ENCODE data around the gene GRID2.

GRID2 gene

GRCh38 chr4:93414041-93414550, 1110.3 kb downstream of the GRID2 start:
- DNase-seq (ENCODE audit: low spot score): no peak

DNA sequence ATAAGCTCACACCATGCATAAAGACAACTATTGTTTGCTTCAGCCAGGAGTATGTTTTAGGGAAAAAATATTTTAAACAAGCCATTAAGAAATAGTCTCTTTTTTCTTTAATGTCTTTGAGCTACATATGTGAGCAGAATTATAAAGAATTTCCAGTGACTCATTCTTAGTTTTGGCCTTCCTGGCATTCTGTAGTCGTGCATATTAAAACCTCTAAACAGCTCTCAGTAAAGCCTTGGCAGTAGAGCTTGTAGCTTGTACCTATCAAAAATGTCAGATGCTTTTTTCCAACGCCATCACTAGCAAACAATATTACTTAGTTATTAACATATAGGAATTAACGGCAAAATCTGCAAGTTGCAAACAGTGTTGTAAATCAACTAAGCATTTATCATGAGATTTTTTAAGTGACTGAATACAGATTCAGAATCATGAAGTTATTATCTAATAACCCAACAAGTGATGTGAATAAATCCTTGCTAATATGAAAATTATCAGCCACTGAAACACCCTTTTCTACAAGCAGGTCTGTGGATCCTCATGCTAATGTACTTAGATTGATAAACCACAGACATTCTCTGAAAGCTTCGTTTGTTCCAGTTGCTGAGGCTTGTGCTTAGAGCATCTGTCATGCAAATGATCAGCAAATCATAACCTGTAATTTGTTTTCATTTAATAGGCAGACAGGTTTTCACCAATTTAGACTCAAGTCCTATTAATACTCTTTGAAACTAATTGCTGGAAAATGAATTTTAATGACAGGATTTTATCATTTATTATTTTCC, 1112.8 kb downstream of the GRID2 start:
- no peak for DNase-seq (ENCODE audit: low spot score)

GRCh38 chr4:93431371-93431770, 1127.6 kb downstream of the GRID2 start:
- DNase-seq (ENCODE audit: low spot score): no peak

DNA sequence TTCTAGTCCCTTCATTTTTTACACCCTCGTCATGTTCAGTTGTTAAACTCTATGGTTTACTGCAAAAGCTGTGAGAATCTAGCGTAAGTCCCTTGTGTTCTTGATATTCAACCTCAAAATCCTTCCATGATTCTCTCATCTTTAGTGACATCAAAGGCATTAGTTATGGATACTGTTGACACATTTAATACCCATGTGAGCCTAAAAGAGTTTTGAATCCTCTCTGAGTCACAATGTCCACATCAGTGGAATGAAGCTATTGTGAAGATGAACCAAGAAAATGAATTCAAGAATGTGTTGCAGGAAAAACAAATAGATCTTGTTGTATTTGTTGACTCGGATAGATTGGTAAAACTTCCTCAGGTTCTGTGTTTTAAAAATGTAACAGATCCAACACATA, 1130.1 kb downstream of the GRID2 start:
- DNase-seq (ENCODE audit: low spot score): no peak

DNA sequence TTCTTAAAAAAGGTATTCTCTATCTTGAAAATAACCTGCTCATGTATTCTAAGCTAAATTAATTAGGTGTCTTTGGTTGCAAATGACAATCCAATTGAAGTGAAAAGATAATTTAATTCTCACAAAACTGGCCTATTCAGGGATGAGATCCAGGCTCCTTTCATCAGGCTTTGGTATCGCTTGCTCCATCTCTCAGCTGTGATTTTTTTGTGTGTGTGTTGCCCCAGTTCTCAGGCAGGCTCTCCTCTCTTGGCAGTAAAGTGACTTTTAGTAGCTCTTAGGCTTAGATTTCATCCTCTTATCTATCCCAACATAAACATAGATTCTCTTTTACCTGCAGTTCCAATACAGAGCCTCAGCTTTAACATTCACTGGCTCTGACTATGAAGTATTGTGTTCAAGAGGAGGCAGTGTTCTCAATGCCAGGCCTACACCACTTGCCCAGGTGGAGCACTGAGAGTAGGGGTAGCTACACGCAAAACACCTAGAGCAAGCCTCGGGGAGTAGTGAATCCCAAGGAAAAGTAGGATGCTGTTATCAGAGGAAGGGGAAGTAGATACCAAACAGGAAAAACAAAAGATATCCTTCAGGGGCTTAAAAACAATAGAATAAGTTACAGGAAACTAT, 1132.3 kb downstream of the GRID2 start:
- DNase-seq (ENCODE audit: low spot score): no peak

GRCh38 chr4:93437991-93438390, 1134.2 kb downstream of the GRID2 start:
- no peak for DNase-seq (ENCODE audit: low spot score)

- DNase-seq (ENCODE audit: low spot score): no peak
These were observed 1141.1 kb downstream of the GRID2 start for GRCh38 chr4:93444860-93445259.

- no peak for DNase-seq (ENCODE audit: low spot score)
These were observed 1142.3 kb downstream of the GRID2 start for GRCh38 chr4:93446038-93446437.

DNA sequence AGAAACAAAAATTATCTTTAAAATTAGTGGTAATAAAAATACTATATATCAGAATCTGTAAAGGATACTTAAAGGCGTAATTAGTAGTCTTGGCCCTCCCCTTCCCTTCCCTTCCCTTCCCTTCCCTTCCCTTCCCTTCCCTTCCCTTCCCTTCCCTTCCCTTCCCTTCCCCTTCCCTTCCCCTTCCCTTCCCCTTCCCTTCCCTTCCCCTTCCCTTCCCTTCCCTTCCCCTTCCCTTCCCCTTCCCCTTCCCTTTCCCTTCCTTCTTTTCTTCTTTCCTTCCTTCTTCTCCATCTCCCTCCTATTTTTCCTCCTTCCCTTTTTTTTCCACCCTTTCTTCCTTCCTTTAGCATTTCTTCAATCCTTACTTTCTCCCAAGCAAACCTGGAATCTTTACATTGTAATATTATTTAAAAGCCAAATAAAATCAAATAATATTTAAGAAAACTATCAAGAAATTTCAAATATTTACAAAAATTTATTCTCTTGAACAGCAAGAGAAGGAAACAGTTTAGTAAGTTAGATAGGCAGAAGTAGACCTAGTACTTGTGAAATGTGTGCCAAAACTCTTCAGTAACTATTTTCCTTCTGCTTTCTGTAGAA, 1145.0 kb downstream of the GRID2 start:
- DNase-seq (ENCODE audit: low spot score): no peak

DNA sequence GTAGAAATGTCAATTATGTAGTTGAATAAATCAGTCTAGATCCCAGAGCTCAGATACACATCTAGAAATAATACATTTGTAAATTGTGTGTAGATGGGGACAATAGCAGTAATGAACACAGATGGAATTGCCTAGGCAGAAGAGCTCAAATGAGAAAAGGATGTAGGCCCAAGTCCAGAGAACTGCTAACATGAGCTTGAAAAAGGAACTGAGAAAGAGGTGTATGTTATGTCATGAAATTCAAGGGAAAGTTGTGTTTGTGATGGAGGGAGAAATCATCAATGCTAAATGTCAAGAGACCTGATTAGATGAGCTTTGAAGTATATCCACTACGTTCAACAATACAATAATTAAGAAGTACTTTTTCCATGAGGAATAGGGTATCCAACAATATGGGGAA, 1148.2 kb downstream of the GRID2 start:
- no peak for DNase-seq (ENCODE audit: low spot score)

- no peak for DNase-seq (ENCODE audit: low spot score)
These were observed 1157.8 kb downstream of the GRID2 start for GRCh38 chr4:93461541-93461940.

GRCh38 chr4:93466446-93466845, 1162.7 kb downstream of the GRID2 start:
- no peak for DNase-seq (ENCODE audit: low spot score)

- no peak for DNase-seq (ENCODE audit: low spot score)
These were observed 1163.9 kb downstream of the GRID2 start for GRCh38 chr4:93467484-93468155.

DNA sequence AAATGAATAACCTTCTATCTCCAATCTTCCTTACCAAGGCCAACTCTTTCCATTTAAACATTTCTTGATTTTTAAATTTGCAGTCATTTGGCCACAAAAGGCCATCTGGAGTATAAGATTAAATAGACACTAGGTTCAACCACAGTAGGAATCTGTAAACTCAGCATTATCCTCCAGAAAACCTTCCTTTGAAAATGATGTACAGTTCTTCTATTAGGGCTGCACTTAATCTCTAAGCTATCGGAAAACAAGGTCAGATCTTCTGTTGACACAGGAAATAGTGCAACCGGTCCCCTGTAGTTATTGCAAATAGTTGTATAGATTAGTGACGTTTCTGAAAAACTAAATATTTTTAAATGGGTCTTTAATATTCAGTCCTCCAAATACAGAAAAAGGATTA, 1165.8 kb downstream of the GRID2 start:
- DNase-seq (ENCODE audit: low spot score): no peak

DNA sequence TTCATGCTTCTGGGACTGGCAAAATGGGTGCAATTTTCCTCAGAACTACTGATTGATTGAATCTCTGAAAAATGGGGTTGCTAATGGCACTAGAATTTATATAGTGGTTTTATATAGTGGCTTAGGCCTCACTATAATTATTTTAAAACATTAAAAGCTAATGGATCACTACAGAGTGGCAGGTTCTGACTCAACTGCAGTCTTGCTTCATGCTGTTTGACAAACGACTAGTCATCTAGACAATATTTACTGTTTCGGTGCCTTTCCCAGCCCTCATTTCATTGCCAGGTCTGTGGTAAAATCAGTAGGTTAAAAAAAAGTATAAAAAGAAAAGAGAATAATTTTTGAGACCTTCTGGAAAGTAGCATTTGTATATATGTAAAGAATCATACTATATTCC, 1172.0 kb downstream of the GRID2 start:
- DNase-seq (ENCODE audit: low spot score): no peak

DNA sequence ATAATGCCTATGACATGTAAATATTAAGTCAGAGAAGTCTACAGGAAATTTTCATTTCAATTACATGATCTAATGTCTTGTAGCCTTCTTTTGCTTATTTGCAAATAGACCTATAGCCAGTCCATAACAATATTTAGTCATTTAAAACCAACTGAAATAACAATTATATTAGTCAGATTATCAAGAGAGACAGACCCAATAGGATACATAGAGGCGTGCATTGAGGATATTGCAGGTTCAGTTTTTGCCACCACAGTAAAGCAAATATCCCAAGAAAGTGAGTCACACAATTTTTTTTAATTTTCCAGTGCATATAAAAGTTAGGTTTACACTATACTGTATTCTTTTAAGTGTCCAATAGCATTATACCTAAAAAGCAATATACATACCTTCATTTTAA, 1175.0 kb downstream of the GRID2 start:
- no peak for DNase-seq (ENCODE audit: low spot score)

DNA sequence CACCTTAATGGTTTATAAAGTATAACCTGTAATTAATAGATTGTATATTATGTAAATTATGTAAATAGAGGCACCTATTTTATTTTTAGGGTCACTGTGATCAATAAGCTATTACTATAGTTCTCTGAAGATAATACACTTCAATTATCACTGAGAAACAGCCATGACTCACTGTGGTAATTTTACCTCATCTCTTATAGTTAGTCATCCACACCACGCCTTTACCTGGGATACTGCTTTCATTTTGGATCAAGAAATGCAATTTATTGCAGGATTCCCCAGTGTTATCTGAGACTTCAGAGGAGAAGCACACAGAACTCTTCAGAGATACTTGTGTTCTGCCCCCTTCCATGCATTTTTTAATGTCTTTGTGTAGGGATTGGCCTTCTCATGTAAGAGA, 1176.7 kb downstream of the GRID2 start:
- no peak for DNase-seq (ENCODE audit: low spot score)

DNA sequence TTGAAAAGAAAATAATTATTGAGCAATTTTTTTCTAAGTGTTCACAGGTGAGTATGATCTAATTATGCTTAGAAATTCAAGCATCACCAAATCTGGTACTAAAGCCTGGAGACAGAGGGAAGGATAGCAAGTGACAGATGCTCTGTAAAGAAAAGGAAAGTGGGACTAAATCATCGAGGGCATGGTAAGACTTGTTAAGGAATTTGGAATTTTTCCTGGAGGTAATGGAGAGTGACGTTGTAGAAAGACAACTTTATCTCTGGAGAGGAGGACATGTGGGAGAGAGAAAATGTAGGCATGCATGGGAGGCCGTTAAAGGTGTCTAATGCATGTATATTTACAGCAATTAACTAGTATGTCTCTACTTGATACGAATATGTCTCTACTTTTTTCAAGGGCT, 1191.6 kb downstream of the GRID2 start:
- DNase-seq (ENCODE audit: low spot score): no peak

DNA sequence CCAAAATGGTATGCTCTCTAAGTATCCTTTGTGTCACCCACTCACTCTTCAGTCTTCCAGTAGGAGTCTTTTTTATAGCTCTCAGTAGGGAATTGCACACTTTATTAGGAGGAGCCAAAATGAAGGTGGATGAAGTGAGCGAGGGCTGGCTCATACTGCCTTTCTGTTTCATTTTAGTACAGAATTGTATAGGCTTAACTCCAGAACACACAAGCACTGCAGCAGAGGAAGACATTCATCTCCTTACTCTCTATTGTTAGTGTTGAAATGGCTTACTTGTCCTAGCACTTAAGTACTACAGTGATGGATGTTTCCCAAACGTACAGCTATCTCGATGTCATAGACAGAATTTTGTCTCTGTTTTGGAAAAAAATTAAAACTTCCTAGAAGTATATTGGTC, 1197.5 kb downstream of the GRID2 start:
- no peak for DNase-seq (ENCODE audit: low spot score)

GRCh38 chr4:93501946-93502345, 1198.2 kb downstream of the GRID2 start:
- no peak for DNase-seq (ENCODE audit: low spot score)

DNA sequence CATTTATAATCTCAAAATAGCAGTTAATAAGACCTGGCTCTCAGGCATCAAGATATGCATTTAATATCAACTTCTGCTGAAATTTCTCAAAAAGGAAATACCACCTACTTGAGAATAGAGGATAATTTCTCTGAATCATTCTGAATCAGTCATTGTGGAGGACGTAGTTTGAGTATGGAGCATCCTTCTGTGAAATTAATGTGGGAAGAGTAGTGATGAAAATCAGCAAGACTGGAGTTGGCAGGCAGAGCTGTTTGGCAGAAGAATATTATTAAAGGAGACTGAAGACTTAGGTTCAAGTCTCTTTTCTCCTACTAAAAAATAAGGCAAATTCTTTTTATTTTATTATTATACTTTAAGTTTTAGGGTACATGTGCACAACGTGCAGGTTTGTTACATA, 1199.2 kb downstream of the GRID2 start:
- DNase-seq (ENCODE audit: low spot score): no peak

DNA sequence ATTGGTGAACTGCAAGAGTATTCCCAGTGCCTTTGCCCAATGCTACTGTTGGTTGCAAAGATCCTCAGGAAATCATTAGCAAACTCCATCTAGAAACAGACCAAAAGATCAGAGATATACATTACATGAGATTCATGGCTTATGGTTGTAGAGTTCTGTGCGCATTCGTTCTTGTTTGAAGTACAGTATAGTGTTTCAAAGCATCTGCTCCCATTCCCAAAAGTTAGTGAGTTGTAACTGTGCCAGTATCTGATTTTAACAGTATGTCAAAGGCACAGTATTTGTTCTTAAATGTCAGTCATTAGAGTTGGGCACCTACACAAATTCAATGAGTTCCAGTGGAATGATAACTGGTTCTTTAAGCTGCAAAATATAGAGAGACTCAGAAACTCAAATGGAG, 1210.1 kb downstream of the GRID2 start:
- DNase-seq (ENCODE audit: low spot score): no peak

- no peak for DNase-seq (ENCODE audit: low spot score)
These were observed 1211.4 kb downstream of the GRID2 start for GRCh38 chr4:93515208-93515607.

Data from hematopoietic multipotent progenitor cell treated with erythropoietin and hydrocortisone succinate and interleukin-3 and kit ligand, for 17 days (in vitro differentiated cells).